ENCODE measurements around the gene ZNF724.
"Not testable (repeated sequence)": the region's sequence is repeated elsewhere in the genome, so short reads cannot be mapped to it uniquely, and the experiment has no call there.

The ZNF724 gene

GRCh38 chr19:23262920-23263319 is 12.7 kb upstream of the ZNF724 start:
- H3K9me3 ChIP-seq (ENCODE audit: insufficient read depth, low read length), result no peaks in the 10 kb centered on the region
- DNase-seq (ENCODE audit: low read depth, low spot score), result no peak
- no peaks in the 10 kb centered on the region for H3K27me3 ChIP-seq (ENCODE audit: insufficient read depth, insufficient read length)
- peaks cover 73% of the 10 kb centered on the region for H3K36me3 ChIP-seq (ENCODE audit: insufficient read depth, insufficient read length, low read length)
- no peaks in the 10 kb centered on the region for H3K4me1 ChIP-seq (ENCODE audit: insufficient read depth, insufficient read length)
- no peak overlapping the region for H3K4me3 ChIP-seq (ENCODE audit: insufficient read length, low read depth)
- TF ChIP-seq SUZ12 (IDR thresholded peaks at IDR 0.05; ENCODE audit: extremely low read depth, insufficient read depth, insufficient read length) (no peak), ZNF274 (IDR thresholded peaks at IDR 0.05; ENCODE audit: low read depth, low read length) (no peak), YY1 (IDR thresholded peaks at IDR 0.05; ENCODE audit: insufficient read depth, insufficient read length) (no peak)
- no peak overlapping the region for H3K9ac ChIP-seq (ENCODE audit: insufficient read length, low read depth)

DNA sequence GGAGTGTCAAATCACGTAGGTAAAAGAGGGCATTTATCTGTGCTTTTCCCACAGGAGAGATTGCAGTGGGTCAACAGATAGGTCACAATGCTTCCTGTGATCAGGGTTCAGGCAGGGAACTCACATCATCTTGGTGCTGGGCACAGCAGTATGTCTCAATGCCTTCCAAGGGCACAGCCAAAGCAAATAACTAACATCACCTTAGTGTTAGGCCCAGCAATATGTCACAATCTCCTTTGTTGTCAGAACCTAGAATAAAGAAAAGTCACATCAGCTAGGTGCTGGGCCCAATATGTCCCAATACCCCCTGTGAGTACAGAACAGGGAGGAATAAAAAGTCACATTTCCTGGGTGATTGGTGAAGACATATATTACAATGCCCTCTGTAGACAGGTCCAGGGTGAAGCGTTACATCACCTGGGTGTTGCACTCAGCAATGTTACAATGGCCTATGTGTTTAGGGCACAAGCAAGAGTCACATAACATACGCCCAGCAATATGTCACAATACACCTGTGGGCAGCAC is 11.4 kb upstream of the ZNF724 start:
- DNase-seq (ENCODE audit: low read depth, low spot score), result no peak
- Histone ChIP-seq H3K4me3 (ENCODE audit: insufficient read length, low read depth) (no peak overlapping the region), H3K9me3 (ENCODE audit: insufficient read depth, low read length) (no peaks in the 10 kb centered on the region), H3K9ac (ENCODE audit: insufficient read length, low read depth) (no peak overlapping the region), H3K4me1 (ENCODE audit: insufficient read depth, insufficient read length) (no peaks in the 10 kb centered on the region), H3K27me3 (ENCODE audit: insufficient read depth, insufficient read length) (no peaks in the 10 kb centered on the region), H3K36me3 (ENCODE audit: insufficient read depth, insufficient read length, low read length) (peaks cover 60% of the 10 kb centered on the region)
- TF ChIP-seq ZNF274 (IDR thresholded peaks at IDR 0.05; ENCODE audit: low read depth, low read length) (no peak), YY1 (IDR thresholded peaks at IDR 0.05; ENCODE audit: insufficient read depth, insufficient read length) (no peak), SUZ12 (IDR thresholded peaks at IDR 0.05; ENCODE audit: extremely low read depth, insufficient read depth, insufficient read length) (no peak)

GRCh38 chr19:23260956-23261355 is 10.8 kb upstream of the ZNF724 start:
- Histone ChIP-seq H3K9me3 (ENCODE audit: insufficient read depth, low read length) (no peaks in the 10 kb centered on the region), H3K36me3 (ENCODE audit: insufficient read depth, insufficient read length, low read length) (peaks cover 58% of the 10 kb centered on the region)
- TF ChIP-seq SUZ12 (IDR thresholded peaks at IDR 0.05; ENCODE audit: extremely low read depth, insufficient read depth, insufficient read length) (no peak), ZNF274 (IDR thresholded peaks at IDR 0.05; ENCODE audit: low read depth, low read length) (no peak), YY1 (IDR thresholded peaks at IDR 0.05; ENCODE audit: insufficient read depth, insufficient read length) (no peak)

DNA sequence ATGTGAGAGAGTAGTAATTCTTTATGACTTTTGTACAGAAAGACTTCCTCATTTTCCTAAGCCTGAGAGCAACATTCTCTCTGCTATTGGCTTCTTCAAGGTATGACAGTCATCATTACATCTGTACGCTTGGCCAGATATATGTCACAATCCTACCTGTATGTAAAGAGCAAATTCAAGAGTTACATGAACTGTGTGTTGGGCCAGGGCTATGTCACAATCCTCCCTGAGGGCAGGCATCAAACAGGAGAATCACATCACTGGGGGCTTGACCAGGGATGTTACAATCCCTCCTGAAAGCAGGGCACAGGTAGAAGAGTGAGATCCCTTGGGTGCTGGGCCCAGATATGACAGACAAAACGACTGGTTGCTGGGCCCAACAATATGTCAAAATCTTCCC is 9.8 kb upstream of the ZNF724 start:
- Histone ChIP-seq H3K4me3 (ENCODE audit: insufficient read length, low read depth) (no peak overlapping the region), H3K27me3 (ENCODE audit: insufficient read depth, insufficient read length) (no peaks in the 10 kb centered on the region), H3K9ac (ENCODE audit: insufficient read length, low read depth) (no peak overlapping the region), H3K4me1 (ENCODE audit: insufficient read depth, insufficient read length) (no peaks in the 10 kb centered on the region), H3K9me3 (ENCODE audit: insufficient read depth, low read length) (no peaks in the 10 kb centered on the region), H3K36me3 (ENCODE audit: insufficient read depth, insufficient read length, low read length) (peaks cover 55% of the 10 kb centered on the region)
- DNase-seq (ENCODE audit: low read depth, low spot score), result no peak
- TF ChIP-seq YY1 (IDR thresholded peaks at IDR 0.05; ENCODE audit: insufficient read depth, insufficient read length), result no peak
- no peak for TF ChIP-seq SUZ12 (IDR thresholded peaks at IDR 0.05; ENCODE audit: extremely low read depth, insufficient read depth, insufficient read length)
- no peak for TF ChIP-seq ZNF274 (IDR thresholded peaks at IDR 0.05; ENCODE audit: low read depth, low read length)

More at GRCh38 chr19:23260956-23261355, 10.8 kb upstream of the ZNF724 start:
- Histone ChIP-seq H3K9ac (ENCODE audit: insufficient read length, low read depth) (no peak overlapping the region), H3K4me3 (ENCODE audit: insufficient read length, low read depth) (no peak overlapping the region), H3K27me3 (ENCODE audit: insufficient read depth, insufficient read length) (no peaks in the 10 kb centered on the region), H3K4me1 (ENCODE audit: insufficient read depth, insufficient read length) (no peaks in the 10 kb centered on the region)
- DNase-seq (ENCODE audit: low read depth, low spot score), result no peak

GRCh38 chr19:23255700-23256099 is 5.5 kb upstream of the ZNF724 start:
- DNase-seq (ENCODE audit: low read depth, low spot score), result no peak
- H3K27me3 ChIP-seq (ENCODE audit: insufficient read depth, insufficient read length), result no peaks in the 10 kb centered on the region
- no peak overlapping the region for H3K9ac ChIP-seq (ENCODE audit: insufficient read length, low read depth)
- peaks cover 21% of the 10 kb centered on the region for H3K36me3 ChIP-seq (ENCODE audit: insufficient read depth, insufficient read length, low read length)
- H3K4me1 ChIP-seq (ENCODE audit: insufficient read depth, insufficient read length), result peaks cover 2% of the 10 kb centered on the region
- H3K9me3 ChIP-seq (ENCODE audit: insufficient read depth, low read length), result no peaks in the 10 kb centered on the region
- no peak overlapping the region for H3K4me3 ChIP-seq (ENCODE audit: insufficient read length, low read depth)
- no peak for TF ChIP-seq YY1 (IDR thresholded peaks at IDR 0.05; ENCODE audit: insufficient read depth, insufficient read length)
- no peak for TF ChIP-seq SUZ12 (IDR thresholded peaks at IDR 0.05; ENCODE audit: extremely low read depth, insufficient read depth, insufficient read length)
- no peak for TF ChIP-seq ZNF274 (IDR thresholded peaks at IDR 0.05; ENCODE audit: low read depth, low read length)

DNA sequence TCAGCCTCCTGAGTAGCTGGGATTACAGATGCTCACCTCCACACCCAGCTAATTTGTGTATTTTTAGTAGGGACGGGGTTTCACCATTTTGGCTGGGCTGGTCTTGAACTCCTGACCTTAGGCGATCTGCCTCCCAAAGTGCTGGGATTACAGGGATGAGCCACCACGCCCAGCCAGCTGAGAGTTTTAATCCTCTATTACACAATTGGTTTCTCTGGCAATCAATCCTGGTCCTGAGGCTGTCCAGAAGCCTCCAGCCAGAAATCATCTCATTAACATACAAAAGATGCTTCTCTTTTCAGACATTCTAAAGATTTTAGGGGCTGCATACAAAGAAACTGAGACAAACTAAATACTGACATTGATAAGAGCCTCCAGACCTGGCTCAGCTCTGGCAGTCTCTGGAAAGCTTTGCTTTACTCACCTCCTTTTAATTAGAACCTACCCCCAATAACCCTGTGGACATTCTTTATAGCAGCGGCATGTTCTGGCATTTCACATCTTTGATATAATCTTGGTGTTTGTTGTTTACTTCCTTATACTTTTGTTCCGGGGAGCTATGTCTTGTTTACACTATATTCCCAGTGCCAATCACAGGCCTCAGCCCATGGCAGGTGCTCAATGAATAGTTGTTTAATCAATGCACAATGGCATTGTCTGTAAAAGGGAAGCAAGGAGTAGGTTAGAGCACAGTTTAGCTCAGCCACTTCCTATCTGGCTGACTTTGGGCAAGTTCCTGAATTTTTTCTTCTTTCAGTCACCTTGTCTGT is 4.1 kb upstream of the ZNF724 start:
- H3K27me3 ChIP-seq (ENCODE audit: insufficient read depth, insufficient read length), result no peaks in the 10 kb centered on the region
- H3K36me3 ChIP-seq (ENCODE audit: insufficient read depth, insufficient read length, low read length), result peaks cover 10% of the 10 kb centered on the region
- peaks cover 2% of the 10 kb centered on the region for H3K4me1 ChIP-seq (ENCODE audit: insufficient read depth, insufficient read length)
- H3K9me3 ChIP-seq (ENCODE audit: insufficient read depth, low read length), result no peaks in the 10 kb centered on the region
- no peak overlapping the region for H3K4me3 ChIP-seq (ENCODE audit: insufficient read length, low read depth)
- H3K9ac ChIP-seq (ENCODE audit: insufficient read length, low read depth), result no peak overlapping the region
- TF ChIP-seq ZNF274 (IDR thresholded peaks at IDR 0.05; ENCODE audit: low read depth, low read length) (no peak), YY1 (IDR thresholded peaks at IDR 0.05; ENCODE audit: insufficient read depth, insufficient read length) (no peak), SUZ12 (IDR thresholded peaks at IDR 0.05; ENCODE audit: extremely low read depth, insufficient read depth, insufficient read length) (no peak)
- DNase-seq (ENCODE audit: low read depth, low spot score), result no peak

DNA sequence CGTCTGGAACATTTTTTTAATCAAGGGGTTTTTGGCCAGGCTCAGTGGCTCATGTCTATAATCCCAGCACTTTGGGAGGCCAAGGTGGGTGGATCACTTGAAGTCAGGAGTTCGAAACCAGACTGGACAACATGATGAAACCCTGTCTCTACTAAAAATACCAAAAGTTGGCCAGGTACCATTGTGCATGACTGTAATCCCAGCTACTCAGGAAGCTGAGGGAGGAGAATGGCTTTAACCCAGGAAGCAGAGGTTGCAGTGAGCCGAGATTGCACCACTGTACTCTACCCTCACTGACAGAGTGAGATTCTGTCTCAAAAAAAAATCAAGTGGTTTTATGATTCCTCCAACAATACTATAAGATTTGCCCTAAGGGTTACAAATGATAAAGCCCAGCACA is 3.1 kb upstream of the ZNF724 start:
- not testable (repeated sequence) for H3K4me1 ChIP-seq (ENCODE audit: insufficient read depth, insufficient read length); H3K4me3 ChIP-seq (ENCODE audit: insufficient read length, low read depth); H3K9ac ChIP-seq (ENCODE audit: insufficient read length, low read depth); H3K27me3 ChIP-seq (ENCODE audit: insufficient read depth, insufficient read length); DNase-seq (ENCODE audit: low read depth, low spot score); H3K9me3 ChIP-seq (ENCODE audit: insufficient read depth, low read length); H3K36me3 ChIP-seq (ENCODE audit: insufficient read depth, insufficient read length, low read length)

All from NT2/D1 (cell line).